GM19099 (cell line): Measurements from ENCODE around the gene SIK1.

Experiments
- POLR2A ChIP-seq: IDR thresholded peaks from 3 replicates; pipeline ENCODE4 v1.6.1; 2011; ENCODE audit warnings: low read depth; ENCODE audit not compliant: insufficient read length; ENCODE audit errors: extremely low read depth

Gene SIK1

GRCh38 chr21:43369124-43369523 lies 57.8 kb downstream of the SIK1 start:
- TF ChIP-seq POLR2A = no peak

GRCh38 chr21:43368685-43369084 lies 58.2 kb downstream of the SIK1 start:
- no peak for TF ChIP-seq POLR2A

- TF ChIP-seq POLR2A = no peak
Measured at GRCh38 chr21:43367859-43368258, 59.1 kb downstream of the SIK1 start.

- TF ChIP-seq POLR2A = no peak
Measured at GRCh38 chr21:43367296-43367695, 59.6 kb downstream of the SIK1 start.

- TF ChIP-seq POLR2A = no peak
Measured at GRCh38 chr21:43366656-43367055, 60.3 kb downstream of the SIK1 start.

- no peak for TF ChIP-seq POLR2A
Measured at GRCh38 chr21:43365611-43366426, 61.1 kb downstream of the SIK1 start.

- no peak for TF ChIP-seq POLR2A
Measured at GRCh38 chr21:43364851-43365424, 62.0 kb downstream of the SIK1 start.
